Body of pancreas (tissue), 4 donors: ENCODE data around the gene KCND2. TPM values are rescaled to one million over a fixed set of nuclear protein-coding genes. Genes with fewer than 3 reads are reported as not detected.
"Not testable (repeated sequence)": the region's sequence is repeated elsewhere in the genome, so short reads cannot be mapped to it uniquely, and the experiment has no call there.

ENCODE experiments used
- ATAC-seq: fragments of 150-250 bp; one replicate; pipeline ENCODE4 v1.9.1; 2016
- DNase-seq, 4 donors: peaks; one replicate each; pipeline ENCODE4 v3.0.0-alpha.2; 2019
- H3K27ac ChIP-seq, 4 donors: fragments of 200-600 bp; sonication (generic); 1 replicate in 3 of 4; 2 replicates in 1 of 4; pipeline versions ENCODE4 v1.5.1 to v1.6.1; 2016 to 2019; ENCODE audit warnings: mild to moderate bottlenecking in 1 of 4, mixed read lengths in 1 of 4, moderate library complexity in 1 of 4
- H3K27me3 ChIP-seq, 2 donors: fragments of 200-600 bp; sonication (generic); one replicate each; pipeline ENCODE4 v1.6.0; 2016; ENCODE audit warnings: mild to moderate bottlenecking in 1 of 2
- H3K36me3 ChIP-seq, 2 donors: fragments of 200-600 bp; sonication (generic); replicated peaks in 1 of 2; 2 replicates each; pipeline ENCODE4 v1.5.1; 2016; ENCODE audit warnings: low read depth in 2 of 2; ENCODE audit not compliant: insufficient read depth in 1 of 2
- H3K4me1 ChIP-seq: fragments of 200-600 bp; sonication (generic); one replicate; pipeline ENCODE4 v1.6.0; 2016
- H3K4me3 ChIP-seq, 2 donors: fragments of 200-600 bp; sonication (generic); 1 replicate in 1 of 2; 2 replicates in 1 of 2; pipeline ENCODE4 v1.5.1; 2016 to 2019
- H3K9me3 ChIP-seq, 3 donors: fragments of 200-600 bp; sonication (generic); 1 replicate in 2 of 3; 2 replicates in 1 of 3; pipeline ENCODE4 v1.5.1; 2016
- POLR2A ChIP-seq, 3 donors: fragments of 450-650 bp; IDR thresholded peaks; one replicate each; pipeline ENCODE4 v1.6.1; 2016; ENCODE audit warnings: antibody characterized with exemption in 3 of 3, mild to moderate bottlenecking in 2 of 3
- WGBS, 2 donors: methylation state at CpG; one replicate each; pipeline ENCODE4 v1.1.5; 2017; 5-methylcytosine and 5-hydroxymethylcytosine counted together
- intact Hi-C: fragments of 100-400 bp; cut with DNase I; formaldehyde crosslinking; loops from one replicate; pipeline ENCODE4 v1.15.1; 2023
- total RNA-seq, 2 donors: library from RNA; depleted of rRNA; stranded (reverse); fragments of >200 nt; gene quantifications; one replicate each; pipeline ENCODE4 v1.1.0, GENCODE V29; 2016
- TF ChIP-seq, protein P1 (sequence below), 7 experiments: fragments of 450-650 bp in 4 of 7; fragments of 200-600 bp in 3 of 7; sonication (generic) in 3 of 7; IDR thresholded peaks; one replicate each; pipeline ENCODE4 v1.5.1; 2016 to 2019; ENCODE audit warnings: antibody characterized with exemption in 7 of 7

KCND2 gene
- total RNA-seq, 2 donors from 2014 or later: 0.52 to 0.66 TPM

GRCh38 chr7:120680985-120681384, 408.0 kb downstream of the KCND2 start:
- no peak for TF ChIP-seq POLR2A (IDR thresholded peaks at IDR 0.05)
- TF ChIP-seq, protein P1, sequence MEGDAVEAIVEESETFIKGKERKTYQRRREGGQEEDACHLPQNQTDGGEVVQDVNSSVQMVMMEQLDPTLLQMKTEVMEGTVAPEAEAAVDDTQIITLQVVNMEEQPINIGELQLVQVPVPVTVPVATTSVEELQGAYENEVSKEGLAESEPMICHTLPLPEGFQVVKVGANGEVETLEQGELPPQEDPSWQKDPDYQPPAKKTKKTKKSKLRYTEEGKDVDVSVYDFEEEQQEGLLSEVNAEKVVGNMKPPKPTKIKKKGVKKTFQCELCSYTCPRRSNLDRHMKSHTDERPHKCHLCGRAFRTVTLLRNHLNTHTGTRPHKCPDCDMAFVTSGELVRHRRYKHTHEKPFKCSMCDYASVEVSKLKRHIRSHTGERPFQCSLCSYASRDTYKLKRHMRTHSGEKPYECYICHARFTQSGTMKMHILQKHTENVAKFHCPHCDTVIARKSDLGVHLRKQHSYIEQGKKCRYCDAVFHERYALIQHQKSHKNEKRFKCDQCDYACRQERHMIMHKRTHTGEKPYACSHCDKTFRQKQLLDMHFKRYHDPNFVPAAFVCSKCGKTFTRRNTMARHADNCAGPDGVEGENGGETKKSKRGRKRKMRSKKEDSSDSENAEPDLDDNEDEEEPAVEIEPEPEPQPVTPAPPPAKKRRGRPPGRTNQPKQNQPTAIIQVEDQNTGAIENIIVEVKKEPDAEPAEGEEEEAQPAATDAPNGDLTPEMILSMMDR (IDR thresholded peaks at IDR 0.05): no peak
- no peaks in the 10 kb centered on the region for H3K27me3 ChIP-seq
- 84 to 92% methylated on average over 1 of the region's 1 CpG for WGBS, 2 donors
- H3K27ac ChIP-seq: no peak overlapping the region
- no peak for ATAC-seq
- no peak overlapping the region for H3K4me3 ChIP-seq
- no peak for DNase-seq
- no peaks in the 10 kb centered on the region for H3K4me1 ChIP-seq
- H3K9me3 ChIP-seq: no peaks in the 10 kb centered on the region
- intact Hi-C loops: no loop called here
- no peaks in the 10 kb centered on the region for H3K36me3 ChIP-seq

- TF ChIP-seq, protein P1 (IDR thresholded peaks at IDR 0.05): no peak
- TF ChIP-seq POLR2A (IDR thresholded peaks at IDR 0.05): no peak
- 58 to 68% methylated on average over 6 of the region's 6 CpGs for WGBS, 2 donors
- no peak for ATAC-seq
Observed at GRCh38 chr7:120684463-120684862, 411.5 kb downstream of the KCND2 start.

GRCh38 chr7:120691915-120692314, 418.9 kb downstream of the KCND2 start:
- H3K4me3 ChIP-seq: no peak overlapping the region
- ATAC-seq (no peak), DNase-seq (no peak)
- H3K36me3 ChIP-seq: no peaks in the 10 kb centered on the region
- TF ChIP-seq, protein P1 (IDR thresholded peaks at IDR 0.05): no peak
- TF ChIP-seq POLR2A (IDR thresholded peaks at IDR 0.05): no peak
- WGBS, 2 donors: 40 to 58% methylated on average over 2 of the region's 2 CpGs
- intact Hi-C loops: no loop called here
- no peaks in the 10 kb centered on the region for H3K9me3 ChIP-seq
- H3K27ac ChIP-seq: no peak overlapping the region
- H3K27me3 ChIP-seq: no peaks in the 10 kb centered on the region
- H3K4me1 ChIP-seq: no peaks in the 10 kb centered on the region

More at GRCh38 chr7:120684463-120684862, 411.5 kb downstream of the KCND2 start:
- Histone ChIP-seq H3K4me3 (no peak overlapping the region), H3K27ac (no peak overlapping the region), H3K36me3 (no peaks in the 10 kb centered on the region), H3K4me1 (no peaks in the 10 kb centered on the region), H3K27me3 (no peaks in the 10 kb centered on the region), H3K9me3 (no peaks in the 10 kb centered on the region)
- no peak for DNase-seq
- intact Hi-C loops: no loop called here

GRCh38 chr7:120695848-120696247, 422.9 kb downstream of the KCND2 start:
- intact Hi-C loops: no loop called here
- Histone ChIP-seq H3K36me3 (no peaks in the 10 kb centered on the region), H3K4me1 (no peaks in the 10 kb centered on the region), H3K27ac (no peak overlapping the region), H3K9me3 (no peaks in the 10 kb centered on the region), H3K4me3 (no peak overlapping the region), H3K27me3 (no peaks in the 10 kb centered on the region)
- 63 to 70% methylated on average over 2 of the region's 2 CpGs for WGBS, 2 donors
- TF ChIP-seq, protein P1 (IDR thresholded peaks at IDR 0.05): no peak
- no peak for DNase-seq
- no peak for ATAC-seq

DNA sequence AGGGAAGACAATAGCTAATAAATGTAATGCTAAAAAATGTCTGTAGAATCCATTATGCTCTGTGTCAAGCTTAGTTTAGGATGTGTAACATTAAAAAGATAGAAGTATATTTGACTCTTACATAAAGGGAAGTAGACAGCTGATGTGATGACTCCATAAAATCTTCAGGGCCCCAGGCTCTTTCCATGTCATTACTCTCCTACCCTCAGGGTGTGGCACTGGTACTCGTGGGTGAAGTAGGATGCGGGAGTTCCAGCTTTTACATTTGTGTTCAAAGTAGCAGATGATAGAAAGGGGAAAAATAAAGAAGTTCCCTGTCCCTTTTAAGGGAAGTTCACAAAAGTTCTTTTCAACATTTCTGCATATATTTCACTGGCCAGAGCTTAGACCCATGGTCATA, 427.8 kb downstream of the KCND2 start:
- Histone ChIP-seq H3K4me1 (peaks cover 11% of the 10 kb centered on the region), H3K36me3 (no peaks in the 10 kb centered on the region), H3K9me3 (no peaks in the 10 kb centered on the region), H3K27me3 (no peaks in the 10 kb centered on the region), H3K4me3 (no peak overlapping the region), H3K27ac (no peak overlapping the region)
- ATAC-seq (no peak), DNase-seq (no peak)
- TF ChIP-seq POLR2A (IDR thresholded peaks at IDR 0.05): no peak
- TF ChIP-seq, protein P1 (IDR thresholded peaks at IDR 0.05): no peak
- 72 to 89% methylated on average over 2 of the region's 2 CpGs for WGBS, 2 donors
- intact Hi-C loops: no loop called here

DNA sequence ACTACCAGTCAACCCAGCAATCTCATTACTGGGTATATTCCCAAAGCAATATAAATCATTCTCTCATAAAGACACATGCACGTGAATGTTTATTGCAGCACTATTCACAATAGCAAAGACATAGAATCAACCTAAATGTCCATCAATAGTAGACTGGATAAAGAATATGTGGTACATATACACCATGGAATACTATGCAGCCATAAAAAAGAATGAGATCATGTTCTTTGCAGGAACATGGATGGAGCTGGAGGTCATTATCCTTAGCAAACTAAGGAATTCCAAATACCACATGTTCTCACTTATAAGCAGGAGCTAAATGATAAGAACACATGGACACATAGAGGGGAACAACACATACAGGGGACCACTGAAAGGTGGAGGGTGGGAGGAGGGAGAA, 429.4 kb downstream of the KCND2 start:
- H3K27me3 ChIP-seq, H3K27ac ChIP-seq, H3K9me3 ChIP-seq, ATAC-seq, H3K36me3 ChIP-seq, DNase-seq, H3K4me3 ChIP-seq, intact Hi-C loops: not testable (repeated sequence)
- 50 to 76% methylated on average over 1 of the region's 1 CpG for WGBS, 2 donors
- H3K4me1 ChIP-seq: peaks cover 11% of the 10 kb centered on the region
